SU-DHL-6 (cell line): ENCODE results near the gene UPB1.
"Not testable (repeated sequence)": the region's sequence is repeated elsewhere in the genome, so short reads cannot be mapped to it uniquely, and the experiment has no call there.

Experiments used
- H2AFZ ChIP-seq: fragments of 200-600 bp; sonication (generic); 2 replicates; pipeline ENCODE4 v1.6.1; 2014; ENCODE audit warnings: low read depth, mild to moderate bottlenecking, moderate library complexity, mixed read lengths, antibody characterized with exemption, low read length; ENCODE audit not compliant: severe bottlenecking
- H3F3A ChIP-seq: fragments of 200-600 bp; shearing (Covaris generic); 2 replicates; pipeline ENCODE4 v1.6.0; 2016; ENCODE audit warnings: antibody characterized with exemption, mild to moderate bottlenecking; ENCODE audit not compliant: insufficient read depth
- H3K27ac ChIP-seq: fragments of 200-600 bp; sonication (generic); 2 replicates; pipeline ENCODE4 v1.5.1; 2016; ENCODE audit warnings: low read depth, mild to moderate bottlenecking, low read length, moderate library complexity, mixed read lengths
- H3K27me3 ChIP-seq: fragments of 200-600 bp; sonication (generic), shearing (Covaris generic); 2 replicates; pipeline ENCODE4 v1.6.0; 2014; ENCODE audit warnings: mild to moderate bottlenecking, low read length
- H3K36me3 ChIP-seq: fragments of 200-600 bp; sonication (generic); 2 replicates; pipeline ENCODE4 v1.6.1; 2014; ENCODE audit warnings: mild to moderate bottlenecking, low read length, mixed read lengths
- H3K4me2 ChIP-seq: fragments of 300-600, 200-600 bp; shearing (Covaris generic), sonication (generic); 2 replicates; pipeline ENCODE4 v1.6.0; 2014; ENCODE audit warnings: low read length, low read depth, mild to moderate bottlenecking; ENCODE audit not compliant: poor library complexity, severe bottlenecking
- H3K4me3 ChIP-seq: fragments of 200-600 bp; sonication (generic); 2 replicates; pipeline ENCODE4 v1.5.1; 2014; ENCODE audit warnings: antibody characterized with exemption, low read length, mild to moderate bottlenecking, mixed read lengths; ENCODE audit not compliant: insufficient read depth, poor library complexity, severe bottlenecking
- H3K79me2 ChIP-seq: fragments of 200-600 bp; sonication (generic); 2 replicates; pipeline ENCODE4 v1.6.1; 2014; ENCODE audit warnings: mild to moderate bottlenecking, low read length, moderate library complexity; ENCODE audit not compliant: insufficient read depth
- H3K9ac ChIP-seq: fragments of 200-600 bp; sonication (generic); 2 replicates; pipeline ENCODE4 v1.7.0; 2014; ENCODE audit warnings: mild to moderate bottlenecking, low read length
- H3K9me2 ChIP-seq: fragments of 200-600 bp; sonication (generic); replicated peaks from 2 replicates; pipeline ENCODE4 v1.6.1; 2014; ENCODE audit warnings: low read length; ENCODE audit not compliant: insufficient read depth
- H3K9me3 ChIP-seq: fragments of 200-600 bp; sonication (generic); 2 replicates; pipeline ENCODE4 v1.6.1; 2014; ENCODE audit warnings: low read length, mixed read lengths; ENCODE audit not compliant: insufficient read depth
- H4K20me1 ChIP-seq: fragments of 200-600 bp; sonication (generic); 2 replicates; pipeline ENCODE4 v1.6.1; 2014; ENCODE audit warnings: low read depth, mild to moderate bottlenecking, antibody characterized with exemption, low read length, moderate library complexity, mixed read lengths
- CTCF ChIP-seq: fragments of 200-600 bp; sonication (generic); IDR thresholded peaks from one replicate; pipeline ENCODE4 v1.5.1; 2017; ENCODE audit warnings: antibody characterized with exemption, mild to moderate bottlenecking, low read length, moderate library complexity; ENCODE audit not compliant: insufficient read depth, poor library complexity, severe bottlenecking
- EZH2phosphoT487 ChIP-seq: fragments of 200-600 bp; sonication (generic), shearing (Covaris generic); conservative IDR thresholded peaks from 2 replicates; pipeline ENCODE4 v1.6.1; 2018; ENCODE audit warnings: mild to moderate bottlenecking, antibody characterized with exemption, low read length, moderate library complexity, mixed read lengths

UPB1 gene

GRCh38 chr22:24550902-24551435 lies 55.8 kb downstream of the UPB1 start:
- no peak overlapping the region for H3K4me2 ChIP-seq
- no peaks in the 10 kb centered on the region for H3K27me3 ChIP-seq
- no peaks in the 10 kb centered on the region for H3K36me3 ChIP-seq
- no peak overlapping the region for H3K27ac ChIP-seq
- H3K79me2 ChIP-seq, result peaks cover 57% of the 10 kb centered on the region
- no peak overlapping the region for H3K4me3 ChIP-seq
- no peak overlapping the region for H2AFZ ChIP-seq
- no peaks in the 10 kb centered on the region for H3K9me2 ChIP-seq
- H4K20me1 ChIP-seq, result no peaks in the 10 kb centered on the region
- TF ChIP-seq EZH2phosphoT487 (no peak), CTCF (no peak)
- H3K9me3 ChIP-seq, result no peaks in the 10 kb centered on the region
- H3F3A ChIP-seq, result no peaks in the 10 kb centered on the region
- H3K9ac ChIP-seq, result no peak overlapping the region

DNA sequence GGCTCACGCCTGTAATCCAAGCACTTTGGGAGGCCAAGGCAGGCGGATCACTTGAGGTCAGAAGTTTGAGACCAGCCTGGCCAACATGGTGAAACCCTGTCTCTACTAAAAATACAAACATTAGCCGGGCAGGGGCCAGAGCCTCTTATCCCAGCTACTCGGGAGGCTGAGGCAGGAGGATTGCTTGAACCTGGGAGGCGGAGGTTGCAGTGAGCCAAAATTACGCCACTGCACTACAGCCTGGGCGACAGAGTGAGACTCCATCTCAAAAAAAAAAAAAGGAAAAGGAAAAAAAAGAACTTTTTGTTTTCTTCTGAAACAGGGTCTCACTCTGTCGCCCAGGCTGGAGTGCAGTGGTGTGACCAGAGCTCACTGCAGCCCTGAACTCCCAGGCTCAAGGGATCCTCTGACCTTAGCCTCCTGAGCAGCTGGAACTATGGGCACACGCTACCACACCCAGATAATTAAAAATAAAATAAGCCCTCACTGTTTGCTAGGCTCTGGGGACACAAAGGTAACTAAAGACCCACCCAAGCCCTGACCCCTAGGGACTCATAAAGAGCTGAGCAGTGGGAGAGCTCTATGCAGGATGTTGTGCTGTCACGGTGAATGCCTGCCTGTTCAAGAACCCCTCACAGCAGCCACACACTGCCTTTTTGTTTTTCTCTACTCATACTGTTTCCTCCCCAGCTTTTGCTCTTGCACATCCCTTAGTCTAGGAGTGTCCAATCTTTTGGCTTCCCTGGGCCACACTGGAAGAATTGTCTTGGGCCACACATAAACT lies 57.6 kb downstream of the UPB1 start:
- H3F3A ChIP-seq, H4K20me1 ChIP-seq, H3K27ac ChIP-seq, H3K27me3 ChIP-seq, H3K36me3 ChIP-seq, H2AFZ ChIP-seq, H3K4me3 ChIP-seq, H3K9me2 ChIP-seq, H3K9me3 ChIP-seq: not testable (repeated sequence)
- Histone ChIP-seq H3K9ac (peak overlapping the region; percentile 99; the same call in 1 of the 2 replicates), H3K4me2 (peak overlapping the region; percentile 68), H3K79me2 (peaks cover 74% of the 10 kb centered on the region)

DNA sequence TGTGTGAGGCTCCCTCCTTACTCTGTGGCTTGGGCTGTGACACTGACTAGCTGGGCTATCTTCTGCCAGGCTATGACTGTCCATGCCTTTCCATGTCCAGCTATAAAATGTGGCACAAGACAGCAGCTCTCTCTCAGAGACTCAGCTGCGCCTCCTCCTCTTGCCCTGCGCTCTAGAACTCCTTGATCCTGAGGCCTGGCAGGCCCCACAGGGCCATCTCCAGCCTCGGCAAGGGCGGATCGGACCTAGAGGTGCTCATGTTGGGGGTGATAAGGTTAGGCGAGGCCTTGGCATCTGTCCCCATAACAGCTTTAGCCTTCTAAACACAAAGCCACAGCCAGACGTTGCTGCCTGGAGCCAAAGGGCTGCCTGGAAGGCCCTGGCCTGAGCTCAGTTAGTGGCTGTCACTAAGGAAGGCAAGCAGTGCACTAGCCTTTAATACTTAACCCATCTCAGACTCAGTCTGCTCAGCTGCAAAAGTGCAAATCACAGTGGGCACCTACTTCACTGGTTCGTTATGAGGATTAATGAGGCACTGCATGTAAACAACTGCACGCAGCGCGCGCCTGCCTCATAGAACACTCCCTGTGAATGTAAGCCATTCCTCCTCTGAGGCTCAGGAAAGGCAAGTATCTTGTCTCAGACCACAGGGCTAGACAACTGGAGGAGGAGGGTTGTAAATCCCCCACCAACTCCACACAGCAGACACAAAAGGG lies 58.6 kb downstream of the UPB1 start:
- no peaks in the 10 kb centered on the region for H3K9me3 ChIP-seq
- no peak overlapping the region for H2AFZ ChIP-seq
- peak overlapping the region; percentile 71 for H3K4me3 ChIP-seq
- H3K36me3 ChIP-seq, result peaks cover 13% of the 10 kb centered on the region
- H3K9me2 ChIP-seq, result no peaks in the 10 kb centered on the region
- no peaks in the 10 kb centered on the region for H3F3A ChIP-seq
- H3K27me3 ChIP-seq, result no peaks in the 10 kb centered on the region
- H3K27ac ChIP-seq, result no peak overlapping the region; the same call in 1 of the 2 replicates
- peak overlapping the region; percentile 68 for H3K4me2 ChIP-seq
- TF ChIP-seq EZH2phosphoT487 (no peak), CTCF (no peak)
- H4K20me1 ChIP-seq, result peaks cover 5% of the 10 kb centered on the region; the same call in 1 of the 2 replicates
- H3K79me2 ChIP-seq, result peaks cover 85% of the 10 kb centered on the region
- peak overlapping the region; percentile 99 for H3K9ac ChIP-seq
